Astrocyte of the spinal cord (primary cell): ENCODE measurements around the gene PCDHGB6.
"Not testable (repeated sequence)": the region's sequence is repeated elsewhere in the genome, so short reads cannot be mapped to it uniquely, and the experiment has no call there.

Source experiments
- DNase-seq: peaks from one replicate; pipeline ENCODE4 v3.0.0; 2011; ENCODE audit warnings: low read depth, low spot score
- H3K4me3 ChIP-seq: 2 replicates; pipeline ENCODE4 v1.5.1; 2011; ENCODE audit warnings: low read depth, mild to moderate bottlenecking, low read length, moderate library complexity
- CTCF ChIP-seq: IDR thresholded peaks from 2 replicates; pipeline ENCODE4 v1.5.1; 2012; ENCODE audit warnings: low read depth, mild to moderate bottlenecking, low read length, inconsistent platforms
- in situ Hi-C: cut with HindIII; loops from 2 replicates; pipeline ENCODE4 v1.10.0; 2017; ENCODE audit warnings: low sequenced_read_pairs

Gene PCDHGB6

GRCh38 chr5:141407790-141408505 lies at the start of gene PCDHGB6:
PCDHGB6 (plus strand) TSS chr5:141408021; CDS start chr5:141408203, 182 bp downstream.
- peak; percentile 70 for TF ChIP-seq CTCF
- peak within 1 kb of the TSS; percentile 32 for H3K4me3 ChIP-seq

GRCh38 chr5:141359790-141360426 lies 47.9 kb upstream of the PCDHGB6 start, which contains the start of gene PCDHGB2:
PCDHGB2 (plus strand) TSS chr5:141359994; CDS start chr5:141360136, 142 bp downstream.
- peak within 1 kb of the TSS; percentile 32 for H3K4me3 ChIP-seq

More at GRCh38 chr5:141407790-141408505, at the start of gene PCDHGB6:
- DNase-seq = peak; percentile 50
- in situ Hi-C loops = not testable (repeated sequence)

GRCh38 chr5:141360685-141361084 lies 47.1 kb upstream of the PCDHGB6 start:
- in situ Hi-C loops = no loop called here
- H3K4me3 ChIP-seq = no peak overlapping the region
- no peak for TF ChIP-seq CTCF
- DNase-seq = no peak

More at GRCh38 chr5:141359790-141360426, 47.9 kb upstream of the PCDHGB6 start, which contains the start of gene PCDHGB2:
- TF ChIP-seq CTCF = peak; percentile 38
- in situ Hi-C loops = no loop called here
- peak; percentile 33 for DNase-seq

GRCh38 chr5:141362719-141363118 lies 45.1 kb upstream of the PCDHGB6 start:
- H3K4me3 ChIP-seq = no peak overlapping the region
- in situ Hi-C loops = no loop called here
- no peak for TF ChIP-seq CTCF
- DNase-seq = no peak

GRCh38 chr5:141363952-141364660 lies 43.7 kb upstream of the PCDHGB6 start, which contains the start of gene PCDHGA5:
PCDHGA5 (plus strand) TSS chr5:141364162; CDS start chr5:141364331, 169 bp downstream.
- no peak for DNase-seq
- in situ Hi-C loops = no loop called here
- H3K4me3 ChIP-seq = peak within 1 kb of the TSS; percentile 7
- TF ChIP-seq CTCF = no peak
